Measurements from ENCODE around the gene YIF1B. TPM values are rescaled to one million over a fixed set of nuclear protein-coding genes. Genes with fewer than 3 reads are reported as not detected.
A peak's percentile ranks its signal among the peaks of the same experiment; 100 is the strongest.

Gene YIF1B
- total and polyA plus RNA-seq, 9 donors: 8.5 to 37.2 (median 21.8) TPM

DNA sequence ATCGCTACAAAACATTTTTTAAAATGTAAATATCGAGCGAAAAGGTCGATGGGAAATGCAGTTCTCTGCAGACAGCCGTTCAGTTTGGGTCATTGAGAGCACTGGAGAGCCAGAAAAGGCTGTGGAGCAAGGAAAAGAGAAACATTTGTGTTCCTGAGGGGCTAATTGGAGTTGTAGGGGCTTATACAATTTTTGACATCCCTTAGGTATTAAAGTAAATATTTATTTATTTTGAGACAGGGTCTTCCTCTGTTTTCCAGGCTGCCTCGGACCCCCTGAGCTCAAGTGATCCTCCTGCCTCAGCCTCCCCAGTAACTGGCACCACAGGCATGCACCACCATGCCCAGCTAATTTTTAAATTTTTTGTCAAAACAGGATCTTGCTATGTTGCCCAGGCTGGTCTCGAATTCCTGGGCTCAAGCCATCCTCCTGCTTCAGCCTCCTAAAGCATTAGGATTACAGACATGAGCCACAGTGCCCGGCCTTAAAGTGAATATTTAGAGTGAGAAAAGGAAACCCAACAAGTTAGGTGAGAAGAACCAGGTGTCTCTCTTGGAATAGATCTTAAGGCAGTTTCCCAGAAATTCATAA lies 825 bp upstream of the YIF1B start:
- peak overlapping the region; percentile 47 for H3K4me3 ChIP-seq
- H3K27ac ChIP-seq: peak overlapping the region; percentile 43 to 85
- no peak for TF ChIP-seq EP300 (IDR thresholded peaks at IDR 0.05)
- TF ChIP-seq, protein P1, sequence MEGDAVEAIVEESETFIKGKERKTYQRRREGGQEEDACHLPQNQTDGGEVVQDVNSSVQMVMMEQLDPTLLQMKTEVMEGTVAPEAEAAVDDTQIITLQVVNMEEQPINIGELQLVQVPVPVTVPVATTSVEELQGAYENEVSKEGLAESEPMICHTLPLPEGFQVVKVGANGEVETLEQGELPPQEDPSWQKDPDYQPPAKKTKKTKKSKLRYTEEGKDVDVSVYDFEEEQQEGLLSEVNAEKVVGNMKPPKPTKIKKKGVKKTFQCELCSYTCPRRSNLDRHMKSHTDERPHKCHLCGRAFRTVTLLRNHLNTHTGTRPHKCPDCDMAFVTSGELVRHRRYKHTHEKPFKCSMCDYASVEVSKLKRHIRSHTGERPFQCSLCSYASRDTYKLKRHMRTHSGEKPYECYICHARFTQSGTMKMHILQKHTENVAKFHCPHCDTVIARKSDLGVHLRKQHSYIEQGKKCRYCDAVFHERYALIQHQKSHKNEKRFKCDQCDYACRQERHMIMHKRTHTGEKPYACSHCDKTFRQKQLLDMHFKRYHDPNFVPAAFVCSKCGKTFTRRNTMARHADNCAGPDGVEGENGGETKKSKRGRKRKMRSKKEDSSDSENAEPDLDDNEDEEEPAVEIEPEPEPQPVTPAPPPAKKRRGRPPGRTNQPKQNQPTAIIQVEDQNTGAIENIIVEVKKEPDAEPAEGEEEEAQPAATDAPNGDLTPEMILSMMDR (IDR thresholded peaks at IDR 0.05): no peak
- TF ChIP-seq POLR2A (IDR thresholded peaks at IDR 0.05): no peak
- peaks cover 3% of the 10 kb centered on the region for H3K4me1 ChIP-seq (ENCODE audit: insufficient read depth)
- no peaks in the 10 kb centered on the region for H3K36me3 ChIP-seq
- no peak for DNase-seq
- intact Hi-C loops (cut with DNase I): loop anchor here in 1 of 4 donors (5.0 kb wide), 1 partner anchor 64 kb away; no protein-coding TSS in a partner anchor
- 31 to 33% (median 31%) methylated on average over 8 of the region's 8 CpGs for WGBS, 3 donors
- no peaks in the 10 kb centered on the region for H3K27me3 ChIP-seq
- H3K9me3 ChIP-seq: no peaks in the 10 kb centered on the region

DNA sequence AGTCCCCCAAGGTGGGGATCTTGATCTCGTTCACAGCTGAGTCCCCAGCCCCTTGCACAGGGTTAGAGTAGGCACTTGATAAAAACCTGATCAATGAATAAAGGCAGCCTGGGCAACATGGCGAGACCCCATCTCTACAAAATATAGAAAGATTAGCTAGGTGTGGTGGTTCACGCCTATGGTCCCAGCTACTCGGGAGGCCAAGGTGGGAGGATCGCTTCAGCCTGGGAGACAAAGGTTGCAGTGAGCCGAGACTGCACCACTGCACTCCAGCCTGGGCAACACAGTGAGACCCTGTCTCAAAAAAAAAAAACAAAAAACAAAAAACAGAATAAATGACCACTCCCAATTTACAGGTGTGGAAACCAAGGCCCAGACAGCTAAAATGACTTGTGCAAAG lies 4.8 kb downstream of the YIF1B start:
- no peak for TF ChIP-seq POLR2A (IDR thresholded peaks at IDR 0.05)
- TF ChIP-seq EP300 (IDR thresholded peaks at IDR 0.05): no peak
- TF ChIP-seq, protein P1 (IDR thresholded peaks at IDR 0.05): no peak

DNA sequence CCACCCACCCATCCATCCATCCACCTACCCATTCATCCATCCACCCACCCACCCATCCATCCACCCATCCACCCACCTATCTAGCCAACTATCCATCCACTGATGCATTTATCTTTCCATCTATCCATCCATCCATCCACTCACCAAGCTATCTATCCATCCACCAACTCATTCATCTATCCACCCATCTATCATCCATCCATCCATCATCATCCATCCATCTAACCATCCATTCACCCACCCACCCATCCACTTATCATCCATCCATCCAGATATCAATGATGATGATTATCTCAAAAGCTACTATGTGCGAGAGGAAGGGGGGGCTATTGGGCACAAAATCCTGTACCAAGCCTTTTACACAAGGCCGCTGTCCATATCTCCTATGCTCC lies 5.5 kb downstream of the YIF1B start:
- intact Hi-C loops (cut with DNase I): no loop called here
- 68 to 93% (median 84%) methylated on average over 2 of the region's 2 CpGs for WGBS, 3 donors
- H3K27me3 ChIP-seq: no peaks in the 10 kb centered on the region
- no peak overlapping the region for H3K27ac ChIP-seq
- no peak overlapping the region for H3K4me3 ChIP-seq
- no peaks in the 10 kb centered on the region for H3K36me3 ChIP-seq
- TF ChIP-seq, protein P1 (IDR thresholded peaks at IDR 0.05): no peak
- no peaks in the 10 kb centered on the region for H3K9me3 ChIP-seq
- no peaks in the 10 kb centered on the region for H3K4me1 ChIP-seq (ENCODE audit: insufficient read depth)
- no peak for DNase-seq

More for the DNA sequence above, 4.8 kb downstream of the YIF1B start:
- Histone ChIP-seq H3K9me3 (no peaks in the 10 kb centered on the region), H3K4me3 (no peak overlapping the region), H3K4me1 (ENCODE audit: insufficient read depth) (no peaks in the 10 kb centered on the region), H3K27me3 (no peaks in the 10 kb centered on the region), H3K27ac (no peak overlapping the region), H3K36me3 (no peaks in the 10 kb centered on the region)
- 95 to 99% (median 98%) methylated on average over 6 of the region's 6 CpGs for WGBS, 3 donors
- DNase-seq: no peak
- intact Hi-C loops (cut with DNase I): no loop called here

DNA sequence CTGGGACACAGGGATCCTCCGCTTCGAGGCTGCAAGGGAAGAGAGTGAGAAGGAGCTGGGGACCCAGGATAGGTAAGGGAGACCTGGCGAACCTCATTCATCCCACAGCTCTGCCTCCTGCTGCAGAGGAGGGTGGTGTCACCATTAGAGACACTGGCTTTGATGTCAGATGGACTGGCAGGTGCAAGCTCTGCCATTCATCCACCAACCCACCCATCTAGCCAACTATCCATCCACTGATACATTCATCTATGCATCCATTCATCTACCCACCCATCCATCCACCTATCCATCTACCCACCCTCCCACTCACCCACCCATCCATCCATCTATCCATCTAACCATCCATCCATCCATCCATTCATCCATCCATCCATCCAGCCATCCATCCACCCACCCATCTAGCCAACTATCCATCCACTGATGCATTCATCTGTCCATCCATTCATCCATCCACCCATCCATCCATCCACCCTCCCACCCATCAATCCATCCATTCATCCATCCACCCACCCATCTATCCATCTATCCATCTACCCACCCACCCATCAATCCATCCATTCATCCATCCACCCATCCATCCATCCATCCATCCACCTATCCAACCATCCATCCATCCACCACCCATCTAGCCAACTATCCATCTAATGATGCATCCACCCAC lies 6.0 kb downstream of the YIF1B start:
- H3K27ac ChIP-seq: no peak overlapping the region
- H3K36me3 ChIP-seq: no peaks in the 10 kb centered on the region
- intact Hi-C loops (cut with DNase I): no loop called here
- no peak for TF ChIP-seq POLR2A (IDR thresholded peaks at IDR 0.05)
- TF ChIP-seq, protein P1 (IDR thresholded peaks at IDR 0.05): no peak
- no peak for TF ChIP-seq EP300 (IDR thresholded peaks at IDR 0.05)
- WGBS, 3 donors: 92 to 100% (median 96%) methylated on average over 3 of the region's 3 CpGs
- H3K4me3 ChIP-seq: no peak overlapping the region
- no peaks in the 10 kb centered on the region for H3K9me3 ChIP-seq
- H3K4me1 ChIP-seq (ENCODE audit: insufficient read depth): no peaks in the 10 kb centered on the region
- H3K27me3 ChIP-seq: no peaks in the 10 kb centered on the region
- no peak for DNase-seq
